Mesothelial cell of epicardium (in vitro differentiated cells): ENCODE measurements around the gene C16orf95. TPM values are rescaled to one million over a fixed set of nuclear protein-coding genes. Genes with fewer than 3 reads are reported as not detected.
"Not testable (repeated sequence)": the region's sequence is repeated elsewhere in the genome, so short reads cannot be mapped to it uniquely, and the experiment has no call there.

Experiments
- DNase-seq, 2 experiments: peaks; one replicate each; pipeline ENCODE4 v3.0.0; 2021; ENCODE audit warnings: low spot score in 2 of 2; ENCODE audit not compliant: unreplicated experiment in 2 of 2
- H3K27ac Mint-ChIP-seq: 2 replicates; pipeline ENCODE4 v1.8.0; 2021; ENCODE audit warnings: mixed read lengths
- H3K27me3 Mint-ChIP-seq: 2 replicates; pipeline ENCODE4 v1.8.0; 2021; ENCODE audit warnings: low read depth, mixed read lengths
- H3K36me3 Mint-ChIP-seq: 2 replicates; pipeline ENCODE4 v1.8.0; 2021; ENCODE audit warnings: mixed read lengths
- H3K4me1 Mint-ChIP-seq: 2 replicates; pipeline ENCODE4 v1.8.0; 2021; ENCODE audit warnings: mixed read lengths
- H3K4me3 Mint-ChIP-seq: 2 replicates; pipeline ENCODE4 v1.8.0; 2021; ENCODE audit warnings: mild to moderate bottlenecking, moderate library complexity, mixed read lengths
- H3K9me3 Mint-ChIP-seq: 2 replicates; pipeline ENCODE4 v1.8.0; 2021; ENCODE audit warnings: mixed read lengths
- CTCF ChIP-seq: fragments of 200-600 bp; sonication (generic); IDR thresholded peaks from one replicate; pipeline ENCODE4 v1.5.0; 2021; ENCODE audit warnings: antibody characterized with exemption; ENCODE audit not compliant: unreplicated experiment
- total RNA-seq: library from RNA; stranded (reverse); gene quantifications from 3 replicates; pipeline ENCODE4 v1.2.1, GENCODE V29; 2021

The C16orf95 gene
- 4.5 to 6.2 TPM (median 4.6 TPM) in 3 replicates for total RNA-seq

- H3K36me3 Mint-ChIP-seq: no peaks in the 10 kb centered on the region
- H3K4me1 Mint-ChIP-seq: peaks cover 11% of the 10 kb centered on the region
- peak; percentile 94 to 97 for DNase-seq
- H3K27me3 Mint-ChIP-seq: no peaks in the 10 kb centered on the region
- no peaks in the 10 kb centered on the region for H3K9me3 Mint-ChIP-seq
- peak within 1 kb of the TSS; percentile 98 for H3K27ac Mint-ChIP-seq
- H3K4me3 Mint-ChIP-seq: peak within 1 kb of the TSS; percentile 94
- TF ChIP-seq CTCF: no peak
Measured at GRCh38 chr16:87316923-87317749, at the start of gene C16orf95. Gene C16orf95 (minus strand): TSS chr16:87317392. CDS start chr16:87317242, 150 bp downstream.

- DNase-seq: no peak
- H3K27ac Mint-ChIP-seq: no peak overlapping the region
- peaks cover 7% of the 10 kb centered on the region for H3K36me3 Mint-ChIP-seq
- no peaks in the 10 kb centered on the region for H3K9me3 Mint-ChIP-seq
- H3K4me3 Mint-ChIP-seq: no peak overlapping the region
- TF ChIP-seq CTCF: no peak
- peaks cover 21% of the 10 kb centered on the region for H3K4me1 Mint-ChIP-seq
- no peaks in the 10 kb centered on the region for H3K27me3 Mint-ChIP-seq
Measured at GRCh38 chr16:87366930-87367329, 49.7 kb upstream of the C16orf95 start.

GRCh38 chr16:87366288-87366687 lies 49.1 kb upstream of the C16orf95 start:
- Mint-ChIP-seq H3K9me3 (no peaks in the 10 kb centered on the region), H3K27ac (no peak overlapping the region), H3K4me1 (peaks cover 17% of the 10 kb centered on the region), H3K27me3 (no peaks in the 10 kb centered on the region), H3K36me3 (peaks cover 12% of the 10 kb centered on the region), H3K4me3 (no peak overlapping the region)
- DNase-seq: no peak
- no peak for TF ChIP-seq CTCF

- no peak for DNase-seq
- no peak for TF ChIP-seq CTCF
- Mint-ChIP-seq H3K4me1 (peaks cover 15% of the 10 kb centered on the region), H3K9me3 (no peaks in the 10 kb centered on the region), H3K27ac (no peak overlapping the region), H3K27me3 (no peaks in the 10 kb centered on the region), H3K4me3 (no peak overlapping the region), H3K36me3 (peaks cover 23% of the 10 kb centered on the region)
Measured at GRCh38 chr16:87365021-87365713, 48.0 kb upstream of the C16orf95 start.

GRCh38 chr16:87363771-87364455 lies 46.7 kb upstream of the C16orf95 start:
- Mint-ChIP-seq H3K27ac (peak overlapping the region; percentile 59), H3K4me3 (no peak overlapping the region), H3K36me3 (peaks cover 30% of the 10 kb centered on the region), H3K9me3 (no peaks in the 10 kb centered on the region), H3K27me3 (no peaks in the 10 kb centered on the region), H3K4me1 (peaks cover 15% of the 10 kb centered on the region)
- TF ChIP-seq CTCF: no peak
- DNase-seq: no peak

GRCh38 chr16:87362828-87363559 lies 45.8 kb upstream of the C16orf95 start:
- H3K4me1 Mint-ChIP-seq: peaks cover 15% of the 10 kb centered on the region
- H3K27me3 Mint-ChIP-seq, DNase-seq, H3K9me3 Mint-ChIP-seq, H3K4me3 Mint-ChIP-seq: not testable (repeated sequence)
- H3K27ac Mint-ChIP-seq: peak overlapping the region; percentile 59
- peaks cover 33% of the 10 kb centered on the region for H3K36me3 Mint-ChIP-seq
